Measurements from ENCODE around the gene RAB3A.

RAB3A gene

GRCh38 chr19:18196511-18196845, 7.4 kb downstream of the RAB3A start:
- no peak for DNase-seq

- no peak for DNase-seq
These were observed 9.1 kb downstream of the RAB3A start for GRCh38 chr19:18194554-18195238.

- no peak for DNase-seq
These were observed 9.7 kb downstream of the RAB3A start for GRCh38 chr19:18194181-18194530.

GRCh38 chr19:18193388-18194180, 10.3 kb downstream of the RAB3A start:
- DNase-seq = no peak

- peak; percentile 96 for DNase-seq
These were observed 11.0 kb downstream of the RAB3A start, which contains the start of gene MPV17L2 for GRCh38 chr19:18192673-18193387. TSS of gene MPV17L2 (plus strand) at chr19:18193218. CDS start at chr19:18193282, 64 bp downstream.

GRCh38 chr19:18191640-18192062, 12.2 kb downstream of the RAB3A start:
- DNase-seq = no peak

GRCh38 chr19:18190278-18190677, 13.6 kb downstream of the RAB3A start:
- DNase-seq = no peak

- DNase-seq = no peak
These were observed 18.3 kb downstream of the RAB3A start for GRCh38 chr19:18185538-18185937.

- DNase-seq = no peak
These were observed 20.3 kb downstream of the RAB3A start for GRCh38 chr19:18183529-18183928.

GRCh38 chr19:18179957-18180356, 23.9 kb downstream of the RAB3A start:
- no peak for DNase-seq

- DNase-seq = no peak
These were observed 27.2 kb downstream of the RAB3A start for GRCh38 chr19:18176367-18177310.

GRCh38 chr19:18174983-18175382, 28.9 kb downstream of the RAB3A start:
- DNase-seq = no peak

GRCh38 chr19:18173572-18174288, 30.1 kb downstream of the RAB3A start, which contains the start of gene IFI30:
TSS of gene IFI30 (plus strand) at chr19:18173813. CDS start at chr19:18173842, 29 bp downstream.
- DNase-seq = peak; percentile 73

- DNase-seq = no peak
These were observed 30.7 kb downstream of the RAB3A start for GRCh38 chr19:18173054-18173571.

- DNase-seq = no peak
These were observed 31.4 kb downstream of the RAB3A start for GRCh38 chr19:18172331-18173053.

GRCh38 chr19:18171605-18172327, 32.1 kb downstream of the RAB3A start:
- DNase-seq = no peak

GRCh38 chr19:18170714-18171255, 33.1 kb downstream of the RAB3A start:
- no peak for DNase-seq

GRCh38 chr19:18168673-18169381, 35.0 kb downstream of the RAB3A start:
- no peak for DNase-seq

- DNase-seq = peak; percentile 62
These were observed 35.7 kb downstream of the RAB3A start for GRCh38 chr19:18167975-18168645.
